Activated CD4-positive, alpha-beta memory T cell treated with anti-CD3 and anti-CD28 coated beads, Interleukin-2, amount 10 ng/mL, durations not matched to agents 7 days and 5 days (primary cell): ENCODE results near the gene IFRD2. TPM values are rescaled to one million over a fixed set of nuclear protein-coding genes. Genes with fewer than 3 reads are reported as not detected.

Source experiments
- CTCF ChIA-PET: fragments of 350-600 bp; sonication (Branson Sonifier 250); formaldehyde crosslinking; loops from one replicate; lab custom pipeline; 2021; ENCODE audit warnings: antibody characterized with exemption, inconsistent platforms; lab: Charles Lee
- POLR2A ChIA-PET: fragments of 350-600 bp; sonication (Branson Sonifier 250); formaldehyde crosslinking; loops from one replicate; lab custom pipeline; 2021; ENCODE audit warnings: antibody characterized with exemption; lab: Charles Lee
- DNase-seq: peaks from one replicate; pipeline ENCODE4 v3.0.0-alpha.2; 2020
- H3K27ac Mint-ChIP-seq: one replicate; pipeline ENCODE4 v1.8.0; 2021; ENCODE audit warnings: mild to moderate bottlenecking, mixed read lengths
- H3K27me3 Mint-ChIP-seq: one replicate; pipeline ENCODE4 v1.8.0; 2021; ENCODE audit warnings: mixed read lengths
- H3K36me3 Mint-ChIP-seq: one replicate; pipeline ENCODE4 v1.8.0; 2021; ENCODE audit warnings: low read depth, mixed read lengths
- H3K4me1 Mint-ChIP-seq: one replicate; pipeline ENCODE4 v1.8.0; 2021; ENCODE audit warnings: mixed read lengths
- H3K4me3 Mint-ChIP-seq: one replicate; pipeline ENCODE4 v1.8.0; 2021; ENCODE audit warnings: mild to moderate bottlenecking, mixed read lengths
- H3K9me3 Mint-ChIP-seq: one replicate; pipeline ENCODE4 v1.8.0; 2021; ENCODE audit warnings: mixed read lengths
- total RNA-seq, 2 experiments: library from RNA; stranded (reverse); gene quantifications; one replicate each; pipeline ENCODE4 v1.2.3, GENCODE V29; 2021

Gene IFRD2
- total RNA-seq, 2 experiments from 2014 or later: 40.6 to 45.0 TPM

DNA sequence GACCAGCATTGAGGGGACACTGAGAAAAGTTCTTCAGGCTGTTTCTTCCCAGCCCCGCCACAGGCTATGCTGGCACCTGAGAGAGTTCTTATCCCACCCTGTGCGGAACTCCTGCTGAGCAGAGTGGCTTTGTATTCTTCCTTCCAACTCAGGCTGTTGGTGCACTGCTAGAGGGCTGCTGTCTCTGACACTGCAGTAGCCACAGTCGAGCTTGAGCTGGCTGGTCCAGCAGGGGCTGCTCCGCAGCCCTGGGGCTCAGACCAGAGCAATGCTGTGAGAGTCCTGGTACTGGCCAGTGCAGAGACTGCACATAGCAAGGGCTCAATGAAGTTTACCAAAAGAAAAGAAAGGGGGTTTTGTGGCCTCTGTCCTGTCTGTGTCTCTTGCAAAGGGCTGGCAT is 52.6 kb downstream of the IFRD2 start:
- ChIA-PET POLR2A (interaction anchor here (1.3 to 9.7 kb wide), 3 partner anchors 12 to 98 kb away, joined by 3 to 117 read pairs (median 36); no protein-coding TSS in a partner anchor), CTCF (interaction anchor here (8.1 kb wide), 1 partner anchor 11 kb away, joined by 212 read pairs; no protein-coding TSS in a partner anchor)
- Mint-ChIP-seq H3K27ac (peak overlapping the region; percentile 98), H3K4me1 (peaks cover 69% of the 10 kb centered on the region), H3K4me3 (peak overlapping the region; percentile 99), H3K27me3 (no peaks in the 10 kb centered on the region), H3K36me3 (peaks cover 57% of the 10 kb centered on the region), H3K9me3 (no peaks in the 10 kb centered on the region)
- DNase-seq: no peak

DNA sequence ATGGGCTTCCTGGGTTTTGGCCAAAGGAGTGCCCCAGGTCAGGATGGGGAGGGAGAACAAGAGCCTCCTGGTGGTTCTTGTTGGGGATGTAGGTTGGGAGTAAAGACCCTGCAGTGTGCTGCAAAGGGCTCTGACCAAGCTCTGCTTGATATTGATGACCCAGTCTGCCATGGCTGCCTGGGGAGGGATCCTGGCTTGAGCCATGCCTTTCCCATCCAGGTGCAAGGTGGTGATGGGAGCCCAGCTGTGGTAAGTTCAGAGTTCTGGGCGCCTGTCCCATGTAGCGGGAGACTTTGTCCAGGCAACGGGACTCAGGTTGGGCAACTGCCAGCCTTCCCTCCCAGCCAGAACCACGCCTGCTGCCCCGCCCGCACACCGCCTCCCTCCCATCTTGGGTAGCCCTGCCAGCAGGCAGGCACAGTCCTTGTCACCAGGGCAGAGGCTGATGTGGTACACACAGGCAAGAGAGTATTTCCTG is 53.6 kb downstream of the IFRD2 start:
- CTCF ChIA-PET: interaction anchor here (1.1 to 2.1 kb wide), 2 partner anchors 9 to 60 kb away, joined by 3 to 20 read pairs; partner anchors contain the start of genes HYAL3 and NAA80
- peak; percentile 48 for DNase-seq
- Mint-ChIP-seq H3K4me1 (peaks cover 63% of the 10 kb centered on the region), H3K4me3 (peak overlapping the region; percentile 99), H3K9me3 (no peaks in the 10 kb centered on the region), H3K36me3 (peaks cover 52% of the 10 kb centered on the region), H3K27ac (peak overlapping the region; percentile 98), H3K27me3 (no peaks in the 10 kb centered on the region)
- POLR2A ChIA-PET: interaction anchor here (4.0 to 5.7 kb wide), 3 partner anchors 10 to 99 kb away, joined by 36 to 87 read pairs (median 48); no protein-coding TSS in a partner anchor

DNA sequence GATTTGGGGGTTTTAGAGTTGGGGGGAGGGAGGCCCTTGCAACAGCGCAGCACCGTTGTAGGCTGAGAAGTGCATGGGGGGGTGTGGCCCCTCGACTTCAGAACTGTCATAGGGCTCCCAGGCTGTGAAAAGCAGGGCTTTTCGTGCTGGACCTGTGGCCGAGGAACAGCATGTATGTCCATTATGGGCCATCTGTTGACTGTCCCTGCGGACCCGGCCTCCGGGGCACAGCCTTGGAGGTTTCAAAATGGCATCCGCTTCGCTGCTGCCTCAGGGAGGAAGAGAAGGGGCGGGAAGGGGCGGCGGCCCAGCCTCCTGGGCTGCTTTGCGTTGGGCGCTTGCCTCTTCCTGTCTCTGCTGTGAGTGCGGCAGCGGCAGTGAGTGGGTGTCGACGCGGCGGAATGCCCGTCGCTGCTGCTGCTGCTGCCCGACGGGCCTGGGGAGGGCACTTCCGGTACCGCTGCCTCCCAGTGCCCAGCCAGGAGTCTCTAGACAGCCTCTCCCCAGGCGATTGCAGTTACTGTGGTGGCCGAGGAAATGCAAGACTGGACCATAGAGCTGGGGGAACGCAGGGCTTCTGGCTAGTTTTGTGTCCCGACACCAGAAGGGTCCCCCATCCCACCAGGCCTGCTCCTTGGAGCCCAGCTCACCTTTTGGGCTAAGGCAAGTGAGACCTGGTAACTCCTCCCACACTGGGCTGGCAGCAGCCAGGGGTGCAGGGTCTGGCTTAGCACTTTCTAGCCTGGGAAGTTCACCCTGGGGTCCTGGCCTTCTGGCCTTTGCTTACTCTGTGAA is 54.3 kb downstream of the IFRD2 start:
- H3K27me3 Mint-ChIP-seq: no peaks in the 10 kb centered on the region
- peak overlapping the region; percentile 98 for H3K27ac Mint-ChIP-seq
- DNase-seq: peak; percentile 93
- CTCF ChIA-PET: interaction anchor here (1.1 to 2.1 kb wide), 3 partner anchors 9 to 61 kb away, joined by 3 to 20 read pairs (median 11); partner anchors contain the start of genes HYAL3 and NAA80
- peaks cover 62% of the 10 kb centered on the region for H3K4me1 Mint-ChIP-seq
- peak overlapping the region; percentile 99 for H3K4me3 Mint-ChIP-seq
- peaks cover 50% of the 10 kb centered on the region for H3K36me3 Mint-ChIP-seq
- no peaks in the 10 kb centered on the region for H3K9me3 Mint-ChIP-seq
- POLR2A ChIA-PET: interaction anchor here (0.9 to 5.7 kb wide), 9 partner anchors 10 to 107 kb away, joined by 3 to 87 read pairs (median 9); partner anchors contain the start of genes HYAL3, NAA80, SLC38A3 and TUSC2

Other genes starting within 250 kb of the IFRD2 start
- gene RBM5, start 203.5 kb downstream of the IFRD2 start, total RNA-seq: 100 to 1,000 TPM; 157 to 169 TPM
- under 1 TPM in 1 of 2 experiments, not detected in 1; 0.15 TPM for gene SEMA3F, start 137.1 kb downstream of the IFRD2 start, total RNA-seq
- gene GNAT1, start 100.8 kb downstream of the IFRD2 start, total RNA-seq: not detected
- not detected for gene SLC38A3, start 87.2 kb downstream of the IFRD2 start, total RNA-seq
- gene GNAI2, start 56.2 kb downstream of the IFRD2 start, total RNA-seq: 100 to 1,000 TPM; 493 to 519 TPM
- gene SEMA3B, start 23.3 kb downstream of the IFRD2 start, total RNA-seq: under 1 TPM; 0.38 to 0.55 TPM
- gene LSMEM2, start 13.3 kb downstream of the IFRD2 start, total RNA-seq: not detected
- gene HYAL3, start 7.0 kb upstream of the IFRD2 start, total RNA-seq: 10 to 100 TPM; 13.2 to 13.9 TPM
- 10 to 100 TPM; 41.5 to 49.4 TPM for gene NAA80, start 7.0 kb upstream of the IFRD2 start, total RNA-seq
- under 1 TPM; 0.28 to 0.35 TPM for gene HYAL1, start 11.1 kb upstream of the IFRD2 start, total RNA-seq
- 1 to 10 TPM; 6.7 to 7.2 TPM for gene HYAL2, start 30.3 kb upstream of the IFRD2 start, total RNA-seq
- 10 to 100 TPM; 16.8 to 17.9 TPM for gene TUSC2, start 35.8 kb upstream of the IFRD2 start, total RNA-seq
- gene RASSF1, start 48.4 kb upstream of the IFRD2 start, total RNA-seq: 100 to 1,000 TPM; 157 to 160 TPM
- gene ZMYND10, start 53.3 kb upstream of the IFRD2 start, total RNA-seq: 1 to 10 TPM; 1.7 to 3.2 TPM
- gene NPRL2, start 58.3 kb upstream of the IFRD2 start, total RNA-seq: 10 to 100 TPM; 48.8 to 50.1 TPM
- 10 to 100 TPM; 37.1 to 39.7 TPM for gene CYB561D2, start 58.4 kb upstream of the IFRD2 start, total RNA-seq
- gene TMEM115, start 67.1 kb upstream of the IFRD2 start, total RNA-seq: 10 to 100 TPM; 22.1 to 22.7 TPM
- under 1 TPM; 0.45 to 0.55 TPM for gene CACNA2D2, start 211.2 kb upstream of the IFRD2 start, total RNA-seq